Measurements from ENCODE around the gene P4HB.

The P4HB gene

DNA sequence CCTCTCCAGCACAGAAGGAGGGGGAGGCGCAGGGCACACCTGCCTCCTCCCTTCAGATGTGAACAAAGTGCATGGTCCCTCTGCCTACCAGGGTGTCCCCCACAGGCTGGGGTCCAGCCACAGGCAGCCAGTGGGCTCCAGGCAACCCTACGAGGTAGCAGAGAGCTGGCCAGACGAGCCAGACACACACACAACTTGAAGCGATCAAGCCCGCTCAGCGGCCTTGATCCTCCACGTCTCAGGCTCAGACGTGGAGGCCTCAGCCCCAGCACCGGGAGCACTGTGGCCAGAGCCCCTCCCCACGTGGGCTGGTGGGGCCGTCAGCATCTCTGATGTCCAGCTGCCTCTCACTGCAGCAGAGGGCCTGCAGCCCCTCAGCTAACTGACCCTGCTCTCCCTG is 35.7 kb downstream of the P4HB start:
- no peak for DNase-seq

GRCh38 chr17:81823820-81824550 is 36.4 kb downstream of the P4HB start:
- DNase-seq: no peak

DNA sequence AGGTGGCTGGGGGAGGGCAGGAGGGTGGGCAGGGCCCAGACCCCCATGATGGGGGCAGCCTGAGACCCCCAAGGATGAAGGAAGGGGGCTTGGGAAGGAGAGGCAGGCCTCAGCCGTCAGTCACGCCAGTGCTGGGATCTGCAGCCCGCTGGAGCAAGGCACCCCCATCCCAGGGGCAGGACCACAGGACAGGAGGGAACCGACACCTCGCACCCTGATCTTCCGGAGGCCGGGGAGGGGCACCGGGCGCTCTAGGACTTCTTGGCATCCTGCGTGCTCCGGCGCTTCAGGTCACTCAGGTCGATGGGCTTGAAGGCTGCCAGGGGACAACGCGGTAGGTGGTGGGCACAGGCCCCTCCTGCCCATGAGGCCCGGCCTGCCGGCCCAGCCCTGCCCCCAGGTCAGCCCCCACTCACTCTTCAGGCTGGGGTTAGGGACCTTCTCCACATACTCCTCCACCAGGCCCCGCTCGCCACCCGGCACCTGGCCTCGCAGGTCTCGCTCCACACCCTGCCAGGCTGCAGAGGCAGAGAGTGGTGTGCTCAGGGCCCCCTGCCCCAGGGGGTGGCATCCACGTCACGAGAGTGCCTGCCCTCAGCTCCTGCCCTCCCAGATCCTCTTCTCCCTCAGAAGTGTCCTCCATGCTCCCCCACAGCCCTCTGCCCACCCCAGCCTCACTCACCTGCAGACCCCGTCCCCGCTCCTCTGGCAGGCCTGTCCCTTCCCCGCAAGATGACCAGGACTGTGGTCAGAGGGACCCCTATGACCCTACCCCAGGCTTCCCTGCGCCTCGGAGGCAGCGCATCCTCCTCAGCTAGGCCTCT is 37.1 kb downstream of the P4HB start:
- DNase-seq: no peak

DNA sequence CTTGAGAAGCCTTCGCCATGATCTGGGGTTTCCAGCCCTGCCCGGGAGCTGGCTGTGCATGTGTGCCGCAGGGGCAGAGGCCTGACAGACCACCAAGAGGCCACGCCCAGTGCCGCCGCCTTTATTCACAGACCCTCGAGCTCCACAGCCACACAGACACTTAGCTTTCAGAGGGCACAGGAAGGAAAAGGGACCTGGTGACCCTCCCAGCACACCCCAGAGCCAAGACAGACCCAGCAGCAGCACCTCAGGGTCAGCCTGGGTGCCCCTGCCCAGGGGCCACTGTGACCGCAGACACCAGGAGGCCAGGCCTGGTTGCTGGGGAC is 38.1 kb downstream of the P4HB start:
- DNase-seq: no peak

DNA sequence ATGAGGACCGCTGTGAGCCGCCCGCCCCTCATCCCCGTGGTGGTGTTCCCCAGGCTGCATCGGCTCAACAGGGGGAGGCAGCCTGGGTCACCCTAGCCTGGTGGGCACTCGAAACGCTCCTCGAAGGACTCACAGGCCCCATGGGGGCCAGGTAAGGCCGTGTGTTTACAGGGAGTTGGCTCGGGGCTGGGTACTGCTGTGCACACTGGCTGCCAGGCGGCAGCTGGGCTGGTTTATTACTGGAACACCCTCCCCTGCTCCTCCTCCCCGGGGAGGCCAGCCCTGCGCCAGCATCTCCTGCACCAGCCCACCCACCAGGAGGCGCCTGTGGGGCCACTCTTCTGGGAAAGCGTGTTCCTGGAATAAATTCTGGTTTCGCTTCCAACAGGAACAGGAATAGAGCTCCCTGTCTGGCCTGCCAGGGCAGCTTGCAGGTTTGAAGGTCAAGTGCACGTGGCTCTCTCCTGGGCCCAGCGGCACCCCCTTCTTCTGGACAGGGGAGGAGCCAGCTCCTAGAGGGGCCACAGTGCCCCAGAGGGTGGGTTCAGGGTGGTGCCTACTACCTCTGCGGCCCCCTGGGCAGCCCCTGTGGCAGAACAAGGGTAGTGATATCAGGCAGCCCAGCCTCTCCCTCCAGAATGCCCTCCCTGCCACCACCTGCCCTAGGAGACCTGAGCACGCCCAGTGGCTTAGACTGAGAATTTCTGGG is 38.6 kb downstream of the P4HB start:
- no peak for DNase-seq

DNA sequence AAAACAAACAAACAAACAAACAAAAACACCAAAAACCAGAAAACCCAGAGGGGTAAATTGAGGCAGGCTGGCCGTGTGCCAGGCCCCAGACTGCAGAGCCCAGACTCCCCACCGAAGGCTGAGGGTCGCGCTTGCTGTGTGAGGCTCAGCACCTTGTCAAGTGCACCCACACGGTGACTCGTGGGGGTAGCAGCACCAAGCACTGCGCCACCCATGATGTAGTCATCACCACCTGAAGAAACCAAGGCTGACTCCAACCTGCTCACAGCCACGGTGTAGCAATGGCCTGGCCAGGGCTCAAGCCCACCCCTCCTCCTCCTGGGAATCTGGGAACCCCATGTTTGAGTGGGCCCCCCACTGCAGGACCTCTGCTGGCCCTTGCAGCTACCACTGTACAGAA is 39.2 kb downstream of the P4HB start:
- DNase-seq: no peak

DNA sequence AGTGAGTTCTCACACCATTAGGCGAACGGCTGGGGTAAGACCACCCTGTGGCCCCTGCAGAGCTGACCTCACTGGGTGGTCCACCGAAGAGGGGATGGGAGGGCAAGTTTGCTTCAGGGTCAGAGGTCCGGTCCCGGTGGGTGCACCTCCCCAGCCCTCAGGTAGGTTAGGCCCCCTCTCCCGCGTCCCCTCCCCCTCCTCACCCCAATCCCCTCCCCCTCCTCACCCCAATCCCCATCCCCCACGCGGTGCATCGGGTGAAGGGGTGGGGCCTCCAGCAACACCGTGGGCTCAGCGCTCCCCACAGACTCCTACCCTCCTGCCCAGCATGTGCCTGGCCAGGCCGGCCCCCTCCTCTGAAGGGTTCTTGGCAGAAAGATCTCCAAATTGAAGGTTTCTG is 40.6 kb downstream of the P4HB start:
- no peak for DNase-seq

- no peak for DNase-seq
Measured at GRCh38 chr17:81817758-81818147, 42.6 kb downstream of the P4HB start.

DNA sequence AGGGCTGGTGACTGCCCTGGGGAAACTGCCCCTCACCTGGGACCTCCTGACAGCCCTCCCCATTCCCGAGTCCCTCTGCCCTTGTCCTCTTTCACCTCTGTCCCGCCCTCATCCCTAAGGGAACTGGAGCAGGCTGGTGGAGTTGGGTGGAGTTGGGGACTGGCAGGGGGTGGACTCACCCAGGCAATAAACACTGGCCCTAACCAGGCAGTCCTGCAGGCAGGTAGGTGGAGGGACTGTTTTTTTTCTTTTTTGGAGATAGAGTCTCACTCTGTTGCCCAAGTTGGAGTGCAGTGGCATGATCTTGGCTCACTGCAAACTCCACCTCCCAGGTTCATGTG is 44.7 kb downstream of the P4HB start:
- no peak for DNase-seq

DNA sequence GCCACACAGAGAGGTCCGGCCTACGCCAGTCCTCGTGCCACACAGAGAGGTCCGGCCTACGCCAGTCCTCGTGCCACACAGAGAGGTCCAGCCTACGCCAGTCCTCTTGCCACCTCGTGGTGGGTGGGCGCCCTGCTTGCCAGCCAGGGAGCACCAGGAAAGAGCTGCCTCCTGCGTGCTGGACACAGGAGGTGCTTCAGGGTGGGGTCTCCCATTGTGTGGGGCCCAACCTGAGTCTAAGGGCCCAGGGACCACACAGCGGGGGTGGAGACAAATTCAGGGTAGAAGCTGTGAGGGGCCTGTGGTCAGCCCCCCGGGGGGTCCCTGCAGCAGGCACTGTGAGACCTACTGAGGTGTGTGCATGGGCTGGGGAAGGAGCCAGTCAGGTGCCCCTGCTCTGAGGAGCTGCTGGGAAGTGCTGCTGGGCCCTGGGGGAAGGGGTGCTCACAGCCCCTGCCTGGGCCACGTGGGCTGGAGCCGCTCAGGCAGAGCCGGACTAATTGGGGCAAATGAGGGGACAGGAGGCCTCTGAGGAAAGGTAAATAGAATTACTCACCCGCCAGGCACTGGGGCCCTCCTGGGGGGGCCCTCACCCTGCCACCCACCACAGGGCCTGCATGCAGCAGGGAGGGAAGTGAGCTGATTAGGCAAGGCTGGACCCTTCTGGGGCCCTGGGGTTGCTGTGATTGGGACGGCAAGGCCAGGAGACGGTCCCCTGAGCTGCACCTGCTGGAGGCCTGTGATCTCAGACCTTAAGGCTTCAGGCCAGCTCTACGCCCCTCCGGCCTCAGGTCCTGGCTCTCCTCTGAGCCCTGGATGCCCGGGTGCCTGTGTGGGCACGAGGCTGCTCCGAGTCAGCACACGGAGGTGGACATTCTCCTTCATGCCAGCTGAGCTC is 45.3 kb downstream of the P4HB start:
- no peak for DNase-seq

DNA sequence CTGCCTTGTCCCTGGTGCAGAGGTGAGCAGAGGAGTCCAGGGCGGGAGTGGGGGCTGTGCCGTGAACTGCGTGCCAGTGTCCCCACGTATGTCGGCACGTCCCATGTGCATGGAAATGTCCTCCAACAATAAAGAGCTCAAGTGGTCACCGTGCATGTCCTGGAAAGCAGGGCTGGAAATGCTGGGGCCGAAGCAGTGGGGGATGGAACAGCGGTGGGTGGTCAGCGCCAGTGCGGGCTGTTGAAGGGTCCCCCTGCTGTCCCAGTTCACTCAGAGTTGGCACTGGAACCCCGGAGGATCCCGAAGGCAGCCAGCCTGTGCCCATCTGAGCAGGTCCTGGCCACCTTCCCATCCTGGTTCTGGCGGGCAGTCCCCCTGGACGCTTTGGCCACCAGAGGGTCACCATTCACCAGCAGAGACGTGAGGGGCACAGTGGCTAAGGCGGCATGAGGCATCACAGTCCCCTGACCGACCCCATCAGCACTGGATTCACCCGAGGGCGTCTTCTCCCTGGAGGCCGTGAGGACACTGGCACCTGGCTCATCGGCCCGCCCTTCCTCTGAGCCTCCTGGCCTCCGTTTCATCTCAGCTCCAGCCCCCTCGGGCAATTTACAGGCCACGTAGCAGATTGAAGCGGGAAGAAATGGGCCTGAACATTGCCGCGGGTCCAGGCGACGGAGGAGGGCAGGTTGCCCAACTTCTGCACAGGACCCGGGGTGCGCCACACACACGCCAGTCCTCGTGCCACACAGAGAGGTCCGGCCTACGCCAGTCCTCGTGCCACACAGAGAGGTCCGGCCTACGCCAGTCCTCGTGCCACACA is 46.3 kb downstream of the P4HB start:
- DNase-seq: no peak

DNA sequence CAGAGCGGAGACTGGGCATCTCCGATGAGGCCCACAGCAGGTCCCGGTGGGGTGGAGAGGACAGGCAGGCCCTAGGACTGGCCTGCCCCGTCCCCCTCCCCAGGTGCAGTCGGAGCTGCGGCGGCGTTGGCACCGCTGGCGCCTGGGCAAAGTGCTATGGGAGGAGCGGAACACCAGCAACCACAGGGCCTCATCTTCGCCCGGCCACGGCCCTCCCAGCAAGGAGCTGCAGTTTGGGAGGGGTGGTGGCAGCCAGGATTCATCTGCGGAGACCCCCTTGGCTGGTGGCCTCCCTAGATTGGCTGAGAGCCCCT is 47.0 kb downstream of the P4HB start:
- no peak for DNase-seq

DNA sequence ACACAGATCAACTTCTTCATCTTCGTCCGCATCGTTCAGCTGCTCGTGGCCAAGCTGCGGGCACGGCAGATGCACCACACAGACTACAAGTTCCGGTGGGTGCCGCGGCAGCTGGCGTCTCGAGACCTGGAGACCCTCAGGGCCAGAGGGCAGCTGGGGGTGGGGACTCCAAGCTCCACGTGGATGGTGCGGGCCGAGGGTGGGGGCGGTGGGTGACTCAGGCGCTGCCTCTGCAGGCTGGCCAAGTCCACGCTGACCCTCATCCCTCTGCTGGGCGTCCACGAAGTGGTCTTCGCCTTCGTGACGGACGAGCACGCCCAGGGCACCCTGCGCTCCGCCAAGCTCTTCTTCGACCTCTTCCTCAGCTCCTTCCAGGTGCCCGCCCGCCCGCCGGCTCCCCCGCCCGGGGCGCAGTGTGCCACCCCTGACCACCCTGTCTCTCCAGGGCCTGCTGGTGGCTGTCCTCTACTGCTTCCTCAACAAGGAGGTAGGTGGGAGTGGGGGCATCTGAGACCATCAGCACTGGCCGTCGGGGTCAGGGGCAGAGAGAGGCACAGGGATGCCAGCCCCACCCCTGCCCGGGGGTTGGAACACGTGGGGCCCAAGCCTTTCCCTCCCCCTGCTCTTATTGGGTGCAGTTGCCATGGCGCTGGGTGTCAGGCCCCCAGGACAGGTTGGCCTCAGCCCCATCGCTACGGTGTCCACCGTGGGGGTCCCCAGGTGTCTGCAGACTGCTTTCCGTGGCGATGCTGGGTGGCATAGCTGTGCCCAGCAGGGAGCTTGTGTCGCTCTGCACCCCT is 47.6 kb downstream of the P4HB start:
- no peak for DNase-seq

GRCh38 chr17:81811705-81812570 is 48.4 kb downstream of the P4HB start:
- DNase-seq: no peak

- no peak for DNase-seq
Measured at GRCh38 chr17:81810892-81811704, 49.2 kb downstream of the P4HB start.

- DNase-seq: no peak
Measured at GRCh38 chr17:81810476-81810875, 49.9 kb downstream of the P4HB start.

DNA sequence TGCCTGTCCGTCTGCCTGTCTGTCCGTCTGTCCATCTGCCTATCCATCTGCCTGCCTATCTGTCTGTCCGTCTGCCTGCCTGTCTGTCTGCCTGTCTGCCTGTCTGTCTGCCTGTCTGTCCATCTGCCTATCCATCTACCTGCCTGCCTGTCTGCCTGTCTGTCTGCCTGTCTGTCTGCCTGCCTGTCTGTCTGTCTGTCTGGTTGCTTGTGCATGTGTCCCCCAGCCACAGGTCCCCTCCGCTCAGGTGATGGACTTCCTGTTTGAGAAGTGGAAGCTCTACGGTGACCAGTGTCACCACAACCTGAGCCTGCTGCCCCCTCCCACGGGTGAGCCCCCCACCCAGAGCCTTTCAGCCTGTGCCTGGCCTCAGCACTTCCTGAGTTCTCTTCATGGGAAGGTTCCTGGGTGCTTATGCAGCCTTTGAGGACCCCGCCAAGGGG is 50.8 kb downstream of the P4HB start:
- DNase-seq: no peak

DNA sequence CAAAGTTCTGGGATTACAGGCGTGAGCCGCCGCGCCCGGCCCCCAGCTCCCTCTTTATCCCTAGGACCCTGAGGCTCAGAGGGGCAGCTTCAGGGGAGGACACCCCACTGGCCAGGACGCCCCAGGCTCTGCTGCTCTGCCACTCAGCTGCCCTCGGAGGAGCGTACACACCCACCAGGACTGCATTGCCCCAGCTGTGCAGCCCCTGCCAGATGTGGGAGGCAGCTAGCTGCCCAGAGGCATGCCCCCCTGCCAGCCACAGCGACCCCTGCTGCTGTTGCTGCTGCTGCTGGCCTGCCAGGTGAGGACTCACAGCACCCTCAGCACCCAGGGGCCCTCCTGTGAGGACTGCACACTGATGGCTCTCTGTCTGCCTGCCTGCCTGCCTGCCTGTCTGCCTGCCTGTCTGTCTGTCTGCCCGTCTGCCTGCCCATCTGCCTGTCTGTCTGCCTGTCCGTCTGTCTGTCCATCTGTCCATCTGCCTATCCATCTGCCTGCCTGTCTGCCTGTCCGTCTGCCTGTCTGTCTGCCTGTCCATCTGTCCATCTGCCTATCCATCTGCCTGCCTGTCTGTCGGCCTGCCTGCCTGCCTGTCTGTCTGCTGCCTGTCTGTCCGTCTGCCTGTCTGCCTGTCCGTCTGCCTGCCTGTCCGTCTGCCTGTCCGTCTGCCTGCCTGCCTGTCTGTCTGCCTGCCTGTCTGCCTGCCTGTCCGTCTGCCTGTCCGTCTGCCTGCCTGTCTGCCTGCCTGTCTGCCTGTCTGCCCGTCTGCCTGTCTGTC is 51.4 kb downstream of the P4HB start:
- DNase-seq: no peak

GRCh38 chr17:81807839-81808238 is 52.5 kb downstream of the P4HB start:
- DNase-seq: no peak
